Endothelial cell of umbilical vein (primary cell): ENCODE results near the gene STXBP2. TPM values are rescaled to one million over a fixed set of nuclear protein-coding genes. Genes with fewer than 3 reads are reported as not detected.

Experiments used
- BruUV-seq: library from RNA; stranded (reverse); fragments of 400-500 nt; replicated peaks from 2 replicates; lab custom pipeline; 2021; lab: Mats Ljungman, UMichigan
- CTCF ChIA-PET: fragments of 300-600, 350-600 bp; sonication (Branson Sonifier 250); formaldehyde crosslinking; loops from one replicate; lab custom pipeline; 2021; ENCODE audit warnings: antibody characterized with exemption, inconsistent platforms; lab: Charles Lee
- POLR2A ChIA-PET: fragments of 300-600, 350-600 bp; sonication (Branson Sonifier 250); formaldehyde crosslinking; loops from one replicate; lab custom pipeline; 2021; ENCODE audit warnings: antibody characterized with exemption, inconsistent platforms; lab: Charles Lee
- DNase-seq: peaks from one replicate; pipeline ENCODE4 v3.0.0-alpha.2; 2011; ENCODE audit warnings: low read depth, low spot score
- FAIRE-seq: peaks from 2 replicates; lab custom pipeline; 2011; peaks lifted over from hg19 to GRCh38; lab: Jason Lieb, UNC
- H2AFZ ChIP-seq: 2 replicates; pipeline ENCODE4 v1.6.0; 2012; ENCODE audit warnings: low read depth, low read length, control low read depth, inconsistent platforms
- H3K27ac ChIP-seq: 2 replicates; pipeline ENCODE4 v1.5.1; 2011; ENCODE audit warnings: low read depth, mild to moderate bottlenecking, control low read depth, low read length, moderate library complexity; ENCODE audit not compliant: insufficient read depth
- H3K27me3 ChIP-seq, 2 experiments: 2 replicates each; pipeline versions ENCODE4 v1.6.0 to v1.6.1; 2011; ENCODE audit warnings: low read length in 2 of 2, mixed read lengths in 1 of 2; ENCODE audit not compliant: control insufficient read depth in 2 of 2, insufficient read depth in 2 of 2
- H3K36me3 ChIP-seq, 2 experiments: 2 replicates in 1 of 2; 3 replicates in 1 of 2; pipeline ENCODE4 v1.5.1; 2011; ENCODE audit warnings: low read length in 2 of 2, mild to moderate bottlenecking in 1 of 2, moderate library complexity in 1 of 2; ENCODE audit not compliant: control insufficient read depth in 2 of 2, insufficient read depth in 2 of 2; ENCODE audit errors: extremely low read depth in 1 of 2
- H3K4me1 ChIP-seq: 3 replicates; pipeline ENCODE4 v1.5.1; 2011; ENCODE audit warnings: mild to moderate bottlenecking, low read length; ENCODE audit not compliant: control insufficient read depth, insufficient read depth; ENCODE audit errors: extremely low read depth
- H3K4me2 ChIP-seq: 2 replicates; pipeline ENCODE4 v1.6.1; 2011; ENCODE audit warnings: low read length, control low read depth, mixed read lengths; ENCODE audit not compliant: insufficient read depth
- H3K4me3 ChIP-seq, 3 experiments: fragments of 200-600 bp in 1 of 3; sonication (generic), shearing (Covaris generic) in 1 of 3; replicated peaks in 1 of 3; 2 replicates each; pipeline ENCODE4 v1.5.1; 2011 to 2016; ENCODE audit warnings: control low read depth in 3 of 3, low read length in 3 of 3, mild to moderate bottlenecking in 2 of 3, inconsistent platforms in 1 of 3, low read depth in 1 of 3, moderate library complexity in 1 of 3; ENCODE audit not compliant: insufficient read depth in 1 of 3
- H3K79me2 ChIP-seq: 2 replicates; pipeline ENCODE4 v1.6.0; 2012; ENCODE audit warnings: low read length, inconsistent platforms; ENCODE audit not compliant: control insufficient read depth, insufficient read depth
- H3K9ac ChIP-seq: replicated peaks from 2 replicates; pipeline ENCODE3; 2011; ENCODE audit warnings: low read length, control low read depth; ENCODE audit not compliant: insufficient read depth; ENCODE audit errors: extremely low read depth
- H3K9me1 ChIP-seq: replicated peaks from 3 replicates; pipeline ENCODE4 v1.6.0; 2011; ENCODE audit warnings: mild to moderate bottlenecking, low read length; ENCODE audit not compliant: control insufficient read depth, insufficient read depth; ENCODE audit errors: extremely low read depth
- H3K9me3 ChIP-seq: replicated peaks from 2 replicates; pipeline ENCODE4 v1.5.1; 2012; ENCODE audit warnings: low read length, inconsistent platforms; ENCODE audit not compliant: control insufficient read depth, insufficient read depth
- H4K20me1 ChIP-seq: replicated peaks from 2 replicates; pipeline ENCODE3; 2011; ENCODE audit warnings: mild to moderate bottlenecking, low read length; ENCODE audit not compliant: control insufficient read depth, insufficient read depth; ENCODE audit errors: extremely low read depth
- EZH2 ChIP-seq: IDR thresholded peaks from 2 replicates; pipeline ENCODE4 v1.6.1; 2012; ENCODE audit warnings: borderline replicate concordance, low read depth, mild to moderate bottlenecking, moderate library complexity, low read length, inconsistent platforms; ENCODE audit not compliant: severe bottlenecking
- FOS ChIP-seq: IDR thresholded peaks from 2 replicates; pipeline ENCODE4 v1.6.1; 2011; ENCODE audit warnings: mild to moderate bottlenecking, low read length, moderate library complexity, borderline replicate concordance; ENCODE audit not compliant: insufficient read depth
- GATA2 ChIP-seq: IDR thresholded peaks from 2 replicates; pipeline ENCODE4 v1.7.0; 2011; ENCODE audit warnings: low read depth, mild to moderate bottlenecking, moderate library complexity, mixed read lengths, low read length; ENCODE audit not compliant: insufficient read length, insufficient read depth
- JUN ChIP-seq: IDR thresholded peaks from 2 replicates; pipeline ENCODE4 v1.6.1; 2011; ENCODE audit warnings: borderline replicate concordance, low read depth; ENCODE audit not compliant: insufficient read length, insufficient read depth
- MAX ChIP-seq: IDR thresholded peaks from 2 replicates; pipeline ENCODE4 v1.6.1; 2011; ENCODE audit not compliant: insufficient read depth, insufficient read length
- MYC ChIP-seq: IDR thresholded peaks from one replicate; pipeline ENCODE4 v1.6.1; 2011; ENCODE audit warnings: mild to moderate bottlenecking, low read depth, low read length
- POLR2A ChIP-seq: IDR thresholded peaks from 2 replicates; pipeline ENCODE4 v1.6.1; 2012; ENCODE audit warnings: low read depth, mild to moderate bottlenecking, control low read depth, low read length
- POLR2AphosphoS5 ChIP-seq: IDR thresholded peaks from 2 replicates; pipeline ENCODE4 v1.6.1; 2012; ENCODE audit warnings: low read depth, mild to moderate bottlenecking, control low read depth, low read length, moderate library complexity; ENCODE audit not compliant: insufficient read depth
- dilution Hi-C: fragments of 300-500 bp; cut with MboI; formaldehyde crosslinking; loops from one replicate; pipeline ENCODE4 v1.15.0; 2019; ENCODE audit warnings: low sequenced_read_pairs; ENCODE audit not compliant: extremely low pct_ligation_motif_present
- intact Hi-C: fragments of 100-400 bp; cut with micrococcal nuclease; formaldehyde crosslinking; loops from one replicate; pipeline ENCODE4 v1.10.0; 2022
- polyA plus RNA-seq, 4 experiments: library from polyadenylated mRNA; depleted of rRNA in 3 of 4; stranded (reverse) in 3 of 4; unstranded in 1 of 4; fragments of >200 nt; gene quantifications; 2 replicates each; pipeline versions ENCODE4 v1.2.1 to v1.2.3, GENCODE V29; 2011 to 2012; ENCODE audit warnings: missing spikeins in 1 of 4
- total RNA-seq: library from RNA; stranded (reverse); gene quantifications from 2 replicates; pipeline ENCODE4 v1.2.3, GENCODE V29; 2021
- TF ChIP-seq, protein P1 (sequence below), 2 donors: IDR thresholded peaks; 1 replicate in 1 of 2; 2 replicates in 1 of 2; pipeline ENCODE4 v1.5.1; 2011; ENCODE audit warnings: low read length in 2 of 2, mild to moderate bottlenecking in 2 of 2, moderate library complexity in 2 of 2, control low read depth in 1 of 2, inconsistent platforms in 1 of 2, low read depth in 1 of 2; ENCODE audit not compliant: insufficient read depth in 1 of 2; ENCODE audit errors: extremely low read depth in 1 of 2

Gene STXBP2
- total and polyA plus RNA-seq, 2 donors (not counting 3 experiments of a cell fraction or from before 2014, with no cell fraction given), result 70.0 to 105 TPM

DNA sequence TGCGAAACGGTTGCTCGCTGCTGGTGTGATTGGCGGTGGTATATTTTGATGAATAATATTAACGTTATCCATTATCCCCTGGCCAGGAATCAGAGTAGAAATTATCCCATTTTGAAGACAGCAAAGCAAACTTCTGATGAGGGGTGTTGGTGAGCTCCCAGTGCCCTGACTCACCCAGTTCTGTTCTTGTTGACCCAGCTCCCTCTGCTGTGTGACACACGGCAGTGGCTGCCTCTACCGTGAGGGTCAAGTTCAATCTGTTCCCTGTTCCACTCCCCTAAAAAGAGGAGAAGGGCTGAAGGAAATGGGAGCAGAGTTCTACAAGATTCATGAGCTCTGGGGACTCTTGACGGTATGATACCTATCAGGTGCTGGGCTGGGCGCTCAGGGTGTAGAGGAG is 39.2 kb upstream of the STXBP2 start:
- Histone ChIP-seq H3K9ac (no peak overlapping the region), H3K9me1 (no peaks in the 10 kb centered on the region), H3K9me3 (no peaks in the 10 kb centered on the region), H3K4me2 (no peak overlapping the region), H3K36me3 (no peaks in the 10 kb centered on the region), H3K79me2 (no peaks in the 10 kb centered on the region), H3K4me1 (no peaks in the 10 kb centered on the region), H3K27me3 (peaks cover 25% of the 10 kb centered on the region in 2 experiments), H4K20me1 (no peaks in the 10 kb centered on the region), H2AFZ (no peak overlapping the region), H3K27ac (no peak overlapping the region), H3K4me3 (no peak overlapping the region)
- DNase-seq, result no peak
- no peak for FAIRE-seq
- no TSS peak for BruUV-seq
- POLR2A ChIA-PET, result no interaction called here
- CTCF ChIA-PET, result interaction anchor here (0.9 to 1.3 kb wide), 2 partner anchors 29 to 83 kb away, joined by 6 read pairs; partner anchors contain the start of gene TRAPPC5
- dilution Hi-C loops (no loop called here), intact Hi-C loops (no loop called here)
- TF ChIP-seq FOS, result no peak
- no peak for TF ChIP-seq POLR2AphosphoS5
- no peak for TF ChIP-seq MAX
- no peak for TF ChIP-seq MYC

DNA sequence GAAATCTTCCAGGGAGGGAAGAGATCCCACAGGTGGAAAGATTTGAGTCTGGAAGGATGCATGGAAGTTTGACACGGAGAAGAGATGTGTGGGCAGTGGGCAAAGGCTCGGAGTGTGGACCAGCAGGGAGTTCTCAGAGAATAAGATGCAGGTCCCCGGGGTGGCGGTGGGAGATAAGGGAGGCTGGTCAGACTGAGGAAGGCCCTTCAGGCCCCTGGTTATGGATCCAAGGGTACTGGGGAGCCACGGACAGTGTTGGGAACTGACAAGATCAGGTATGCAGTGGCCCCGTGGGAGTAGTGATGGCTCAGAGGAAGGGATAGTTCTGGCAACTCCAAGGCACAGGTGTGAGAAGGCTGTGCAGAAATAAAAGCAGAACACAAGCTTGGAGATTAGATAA is 38.7 kb upstream of the STXBP2 start:
- Histone ChIP-seq H3K4me2 (no peak overlapping the region), H3K9me3 (no peaks in the 10 kb centered on the region), H4K20me1 (no peaks in the 10 kb centered on the region), H3K9me1 (no peaks in the 10 kb centered on the region), H2AFZ (no peak overlapping the region), H3K9ac (no peak overlapping the region), H3K79me2 (no peaks in the 10 kb centered on the region), H3K4me1 (no peaks in the 10 kb centered on the region), H3K36me3 (no peaks in the 10 kb centered on the region), H3K4me3 (no peak overlapping the region), H3K27ac (no peak overlapping the region), H3K27me3 (peaks cover 25% of the 10 kb centered on the region in 2 experiments)
- CTCF ChIA-PET, result no interaction called here
- TF ChIP-seq GATA2, result no peak
- no peak for TF ChIP-seq EZH2
- no peak for TF ChIP-seq MAX
- no peak for TF ChIP-seq FOS
- no peak for TF ChIP-seq POLR2AphosphoS5
- TF ChIP-seq, protein P1, sequence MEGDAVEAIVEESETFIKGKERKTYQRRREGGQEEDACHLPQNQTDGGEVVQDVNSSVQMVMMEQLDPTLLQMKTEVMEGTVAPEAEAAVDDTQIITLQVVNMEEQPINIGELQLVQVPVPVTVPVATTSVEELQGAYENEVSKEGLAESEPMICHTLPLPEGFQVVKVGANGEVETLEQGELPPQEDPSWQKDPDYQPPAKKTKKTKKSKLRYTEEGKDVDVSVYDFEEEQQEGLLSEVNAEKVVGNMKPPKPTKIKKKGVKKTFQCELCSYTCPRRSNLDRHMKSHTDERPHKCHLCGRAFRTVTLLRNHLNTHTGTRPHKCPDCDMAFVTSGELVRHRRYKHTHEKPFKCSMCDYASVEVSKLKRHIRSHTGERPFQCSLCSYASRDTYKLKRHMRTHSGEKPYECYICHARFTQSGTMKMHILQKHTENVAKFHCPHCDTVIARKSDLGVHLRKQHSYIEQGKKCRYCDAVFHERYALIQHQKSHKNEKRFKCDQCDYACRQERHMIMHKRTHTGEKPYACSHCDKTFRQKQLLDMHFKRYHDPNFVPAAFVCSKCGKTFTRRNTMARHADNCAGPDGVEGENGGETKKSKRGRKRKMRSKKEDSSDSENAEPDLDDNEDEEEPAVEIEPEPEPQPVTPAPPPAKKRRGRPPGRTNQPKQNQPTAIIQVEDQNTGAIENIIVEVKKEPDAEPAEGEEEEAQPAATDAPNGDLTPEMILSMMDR (IDR thresholded peaks at IDR 0.05; ENCODE audit: extremely low read depth in 1 of 2, insufficient read depth in 1 of 2, low read depth in 1 of 2, low read length in 2 of 2), result no peak
- no peak for TF ChIP-seq MYC
- no peak for TF ChIP-seq POLR2A
- no peak for TF ChIP-seq JUN
- no TSS peak for BruUV-seq
- intact Hi-C loops, result no loop called here
- FAIRE-seq (no peak), DNase-seq (no peak)
- POLR2A ChIA-PET, result no interaction called here
- dilution Hi-C loops, result no loop called here
